Smooth muscle cell of the brain vasculature (primary cell): ENCODE data around the gene BEX3.
A peak's percentile ranks its signal among the peaks of the same experiment; 100 is the strongest.
"Not testable (repeated sequence)": the region's sequence is repeated elsewhere in the genome, so short reads cannot be mapped to it uniquely, and the experiment has no call there.

ENCODE experiments used
- DNase-seq: peaks from one replicate; pipeline ENCODE4 v3.0.0-alpha.2; 2012; ENCODE audit warnings: low read depth, low spot score

Gene BEX3

DNA sequence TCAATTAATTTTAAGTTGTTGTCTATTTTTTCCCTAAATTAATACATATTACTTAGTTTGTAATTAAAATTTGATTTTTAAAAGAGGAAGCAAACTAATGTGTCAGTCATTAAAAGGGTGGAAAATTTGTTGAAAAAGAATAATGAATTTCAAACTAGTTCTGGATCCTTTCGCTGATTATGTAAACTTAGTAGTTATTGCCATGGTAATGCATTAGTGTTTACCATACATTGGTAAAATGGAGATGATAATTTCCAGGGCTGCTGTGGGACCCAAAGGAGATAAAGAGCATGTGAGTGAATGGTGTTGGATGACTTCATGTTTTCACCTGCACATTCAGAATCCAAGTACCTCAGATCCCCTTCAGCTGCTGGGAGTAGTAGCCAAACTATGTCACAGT lies 6.5 kb downstream of the BEX3 start:
- no peak for DNase-seq

- DNase-seq: no peak
Measured at GRCh38 chrX:103384672-103385071, 8.3 kb downstream of the BEX3 start.

GRCh38 chrX:103385283-103385830 lies 9.0 kb downstream of the BEX3 start:
- DNase-seq: not testable (repeated sequence)

- DNase-seq: no peak
Measured at GRCh38 chrX:103386332-103386731, 10.0 kb downstream of the BEX3 start.

- no peak for DNase-seq
Measured at GRCh38 chrX:103393487-103393886, 17.1 kb downstream of the BEX3 start.

- no peak for DNase-seq
Measured at GRCh38 chrX:103396186-103396585, 19.8 kb downstream of the BEX3 start.

GRCh38 chrX:103396660-103397059 lies 20.3 kb downstream of the BEX3 start:
- DNase-seq: no peak

GRCh38 chrX:103397707-103398106 lies 21.4 kb downstream of the BEX3 start:
- DNase-seq: no peak

DNA sequence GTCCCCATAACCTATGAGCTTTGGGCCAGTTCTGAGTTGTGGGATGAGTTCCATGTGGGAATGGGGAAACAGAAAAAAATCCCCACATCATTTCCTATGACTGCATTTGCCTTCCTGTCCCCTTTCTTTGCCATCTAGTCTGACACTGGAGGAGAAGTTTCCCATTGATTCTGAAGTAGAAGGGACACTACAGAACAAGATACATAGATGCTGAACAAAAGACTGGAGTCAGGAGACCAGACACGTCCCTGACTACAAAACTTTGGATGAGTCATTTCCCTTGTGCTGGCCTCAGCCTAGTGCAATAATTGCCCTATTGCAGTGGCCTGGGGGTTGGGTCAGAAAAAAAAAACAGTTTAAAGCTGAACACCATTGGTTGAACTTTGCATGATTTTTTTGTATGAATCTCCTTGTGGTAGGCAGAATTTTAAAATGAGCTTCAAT lies 22.1 kb downstream of the BEX3 start:
- DNase-seq: peak; percentile 36

DNA sequence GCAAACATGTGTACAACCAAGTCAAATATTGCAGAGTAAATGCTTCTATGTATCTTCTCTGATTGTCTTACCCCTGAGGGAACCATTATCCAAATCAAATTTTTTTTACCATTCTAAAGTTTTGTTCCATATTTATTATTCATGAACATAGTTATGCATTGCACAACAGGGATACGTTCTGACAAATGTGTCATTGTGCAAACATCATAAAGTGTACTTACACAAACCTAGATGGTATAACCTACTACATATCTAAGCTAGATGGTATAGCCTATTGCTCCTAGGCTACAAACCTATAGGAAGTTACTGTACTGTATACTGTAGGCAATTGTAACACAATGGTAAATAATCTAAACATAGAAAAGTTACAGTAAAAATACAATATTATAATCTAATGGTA lies 23.4 kb downstream of the BEX3 start:
- DNase-seq: no peak

GRCh38 chrX:103400931-103401330 lies 24.6 kb downstream of the BEX3 start:
- no peak for DNase-seq

GRCh38 chrX:103404231-103405008 lies 28.1 kb downstream of the BEX3 start:
- DNase-seq: peak; percentile 37

DNA sequence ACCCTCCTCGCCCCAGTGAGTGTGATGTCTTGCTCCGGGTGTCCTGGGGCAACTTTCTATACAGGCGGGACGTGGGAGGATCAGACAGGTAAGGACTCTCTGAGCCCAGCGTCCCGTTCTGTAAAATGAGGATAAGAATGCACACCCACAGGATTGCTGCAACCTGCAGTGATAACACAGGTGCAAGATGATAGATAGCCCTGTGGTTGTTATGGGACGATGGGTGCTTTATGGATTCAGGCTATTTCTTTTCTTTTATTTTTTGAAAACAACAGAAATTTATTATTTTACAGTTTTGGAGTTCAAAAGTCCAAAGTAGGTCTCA lies 28.6 kb downstream of the BEX3 start:
- no peak for DNase-seq

- DNase-seq: no peak
Measured at GRCh38 chrX:103406256-103406655, 29.9 kb downstream of the BEX3 start.

DNA sequence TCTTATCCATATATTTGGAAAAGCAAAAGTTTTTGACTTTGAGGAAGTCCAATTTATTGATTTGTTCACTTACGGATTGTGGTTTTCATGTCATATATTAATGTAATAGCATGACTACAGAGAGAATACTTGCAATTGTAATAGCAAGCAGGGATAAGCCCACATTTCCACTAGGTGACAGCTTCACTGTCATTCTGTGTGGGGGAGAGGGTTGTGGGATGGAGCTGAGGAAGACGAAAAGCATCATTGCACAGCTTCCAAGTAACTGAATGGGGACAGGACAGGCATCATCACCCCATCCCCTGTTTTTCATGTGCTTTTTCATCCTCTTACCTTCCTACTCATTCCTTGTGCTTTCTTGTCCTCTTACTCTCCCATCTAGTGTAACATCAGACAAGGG lies 31.4 kb downstream of the BEX3 start:
- no peak for DNase-seq

GRCh38 chrX:103411721-103412120 lies 35.4 kb downstream of the BEX3 start:
- not testable (repeated sequence) for DNase-seq

DNA sequence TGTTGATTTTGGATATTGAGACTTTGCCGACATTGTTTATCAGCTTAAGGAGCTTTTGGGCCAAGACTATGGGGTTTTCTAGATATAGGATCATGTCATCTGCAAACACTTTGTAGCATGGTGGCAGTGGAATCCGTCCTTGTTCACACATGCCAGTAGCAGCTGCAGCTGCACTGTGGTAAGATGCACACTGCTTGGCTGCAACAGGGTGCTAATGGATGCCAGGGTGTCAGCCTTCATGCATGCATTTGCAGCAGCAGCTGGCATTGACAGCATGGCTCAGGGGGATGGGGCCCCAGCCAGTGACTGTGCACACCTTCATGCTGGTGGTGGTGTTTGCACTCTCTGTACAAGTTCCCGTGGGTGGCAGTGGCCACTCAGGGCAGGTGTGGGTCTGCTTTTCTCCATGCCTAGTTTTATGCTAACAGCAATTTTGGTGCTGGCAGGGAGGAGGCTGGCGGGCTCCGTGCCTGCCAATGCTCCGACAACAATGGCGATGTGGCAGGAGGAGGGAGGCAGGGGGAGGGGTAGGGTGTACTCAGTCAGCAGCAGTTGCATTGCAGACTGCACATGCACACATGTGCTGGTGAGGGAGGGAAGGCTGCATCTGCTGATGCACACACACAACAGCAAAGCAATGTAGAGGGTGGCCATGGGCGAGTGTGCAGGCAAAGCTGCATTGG lies 37.5 kb downstream of the BEX3 start:
- DNase-seq: no peak

- DNase-seq: no peak
Measured at GRCh38 chrX:103414561-103414960, 38.2 kb downstream of the BEX3 start.

DNA sequence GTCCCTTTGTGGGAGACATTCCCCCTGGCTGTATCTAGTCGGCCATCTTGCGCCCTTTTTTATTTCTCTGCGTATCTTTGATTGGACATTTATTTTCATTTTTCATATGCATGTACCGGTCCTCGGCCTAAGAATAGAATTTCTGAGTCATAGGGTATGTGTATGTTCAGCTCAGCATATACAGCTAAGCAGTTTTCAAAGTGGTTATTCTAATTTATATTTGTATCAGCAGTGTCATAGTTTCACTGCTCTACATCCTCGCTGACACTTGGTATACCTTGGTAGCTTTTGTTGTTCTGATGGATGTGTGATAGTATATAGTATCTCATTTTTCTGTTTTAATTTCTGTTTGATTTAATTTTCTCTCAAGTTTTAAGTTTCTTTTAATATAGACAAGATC lies 38.7 kb downstream of the BEX3 start:
- DNase-seq: no peak

GRCh38 chrX:103415528-103415927 lies 39.2 kb downstream of the BEX3 start:
- no peak for DNase-seq

DNA sequence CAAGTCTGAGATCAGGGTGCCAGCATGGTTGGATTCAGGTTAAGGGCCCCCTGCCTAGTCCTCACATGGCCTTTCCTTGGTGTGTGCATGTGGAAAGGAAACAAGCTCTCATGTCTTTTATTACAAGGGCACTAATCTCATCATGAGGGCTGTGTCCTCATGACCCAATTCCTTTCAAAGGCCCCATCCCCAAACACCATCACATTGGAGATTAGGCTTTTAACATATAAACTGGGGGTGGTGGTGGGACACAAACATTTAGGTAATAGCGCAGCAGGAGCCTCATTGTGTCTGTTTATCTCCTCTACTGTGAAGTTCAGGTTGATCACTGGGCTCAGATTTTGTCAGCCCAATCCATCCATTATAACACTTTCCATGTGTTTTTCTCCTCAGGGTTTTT lies 41.0 kb downstream of the BEX3 start:
- no peak for DNase-seq

- no peak for DNase-seq
Measured at GRCh38 chrX:103417933-103418332, 41.6 kb downstream of the BEX3 start.

GRCh38 chrX:103418811-103419340 lies 42.5 kb downstream of the BEX3 start:
- no peak for DNase-seq
